Large intestine (tissue), 3 donors: ENCODE results near the gene KLF6. TPM values are rescaled to one million over a fixed set of nuclear protein-coding genes. Genes with fewer than 3 reads are reported as not detected.

Source experiments
- DNase-seq, 2 donors: peaks; one replicate each; pipeline versions ENCODE4 v3.0.0 to v3.0.0-alpha.2; 2013
- H3K27ac ChIP-seq: one replicate; pipeline ENCODE4 v1.5.1; 2013; ENCODE audit warnings: low read length
- H3K27me3 ChIP-seq: 2 replicates; pipeline ENCODE4 v1.6.1; 2013; ENCODE audit warnings: low read length; ENCODE audit not compliant: control insufficient read depth, insufficient read depth
- H3K36me3 ChIP-seq: 2 replicates; pipeline ENCODE4 v1.6.1; 2013; ENCODE audit warnings: low read length; ENCODE audit not compliant: control insufficient read depth, insufficient read depth
- H3K4me1 ChIP-seq: one replicate; pipeline ENCODE4 v1.6.1; 2013; ENCODE audit warnings: low read length; ENCODE audit not compliant: control insufficient read depth, insufficient read depth
- H3K4me3 ChIP-seq: one replicate; pipeline ENCODE4 v1.5.1; 2013; ENCODE audit warnings: low read length
- H3K9me3 ChIP-seq: one replicate; pipeline ENCODE4 v1.6.1; 2013; ENCODE audit warnings: mild to moderate bottlenecking, low read depth, low read length, moderate library complexity; ENCODE audit not compliant: control insufficient read depth
- WGBS: methylation state at CpG from one replicate; pipeline ENCODE4 v1.1.5; 2013; ENCODE audit warnings: low lambda C conversion rate; ENCODE audit not compliant: insufficient coverage; 5-methylcytosine and 5-hydroxymethylcytosine counted together
- polyA plus RNA-seq: library from polyadenylated mRNA; unstranded; fragments of 120-200 nt; gene quantifications from one replicate; pipeline ENCODE4 v1.2.1, GENCODE V29; 2013

KLF6 gene
- polyA plus RNA-seq, 1 donor = 116 TPM

- Histone ChIP-seq H3K9me3 (no peaks in the 10 kb centered on the region), H3K36me3 (no peaks in the 10 kb centered on the region), H3K27me3 (no peaks in the 10 kb centered on the region), H3K4me3 (no peak overlapping the region), H3K4me1 (no peaks in the 10 kb centered on the region), H3K27ac (no peak overlapping the region)
- 100% methylated on average over 3 of the region's 5 CpGs for WGBS
- no peak for DNase-seq
Measured at GRCh38 chr10:3756360-3756740, 28.7 kb downstream of the KLF6 start.

GRCh38 chr10:3755440-3756359 lies 29.3 kb downstream of the KLF6 start:
- Histone ChIP-seq H3K27me3 (no peaks in the 10 kb centered on the region), H3K4me3 (no peak overlapping the region), H3K36me3 (no peaks in the 10 kb centered on the region), H3K9me3 (no peaks in the 10 kb centered on the region), H3K4me1 (no peaks in the 10 kb centered on the region), H3K27ac (no peak overlapping the region)
- WGBS = 60% methylated on average over 4 of the region's 14 CpGs
- DNase-seq = no peak

GRCh38 chr10:3754727-3755439 lies 30.1 kb downstream of the KLF6 start:
- WGBS = no CpG with 5 or more reads among the region's 9 CpGs
- no peaks in the 10 kb centered on the region for H3K36me3 ChIP-seq
- peaks cover 7% of the 10 kb centered on the region for H3K4me1 ChIP-seq
- H3K4me3 ChIP-seq = no peak overlapping the region
- no peak overlapping the region for H3K27ac ChIP-seq
- H3K9me3 ChIP-seq = no peaks in the 10 kb centered on the region
- no peaks in the 10 kb centered on the region for H3K27me3 ChIP-seq
- DNase-seq = peak; percentile 77 to 89

- WGBS = no CpG with 5 or more reads among the region's 8 CpGs
- DNase-seq = no peak
- Histone ChIP-seq H3K27me3 (no peaks in the 10 kb centered on the region), H3K4me3 (no peak overlapping the region), H3K36me3 (no peaks in the 10 kb centered on the region), H3K4me1 (peaks cover 7% of the 10 kb centered on the region), H3K9me3 (no peaks in the 10 kb centered on the region), H3K27ac (no peak overlapping the region)
Measured at GRCh38 chr10:3750854-3751253, 34.2 kb downstream of the KLF6 start.

- WGBS = 100% methylated on average over 2 of the region's 11 CpGs
- no peaks in the 10 kb centered on the region for H3K27me3 ChIP-seq
- no peaks in the 10 kb centered on the region for H3K36me3 ChIP-seq
- no peak overlapping the region for H3K4me3 ChIP-seq
- H3K4me1 ChIP-seq = peaks cover 7% of the 10 kb centered on the region
- H3K27ac ChIP-seq = peak overlapping the region; percentile 3
- DNase-seq = peak in 1 of 2 donors; percentile 78
- H3K9me3 ChIP-seq = no peaks in the 10 kb centered on the region
Measured at GRCh38 chr10:3750006-3750816, 34.8 kb downstream of the KLF6 start.

GRCh38 chr10:3749600-3749999 lies 35.4 kb downstream of the KLF6 start:
- 30% methylated on average over 3 of the region's 9 CpGs for WGBS

GRCh38 chr10:3749011-3749410 lies 36.0 kb downstream of the KLF6 start:
- Histone ChIP-seq H3K36me3 (no peaks in the 10 kb centered on the region), H3K27ac (no peak overlapping the region), H3K4me1 (peaks cover 7% of the 10 kb centered on the region), H3K27me3 (no peaks in the 10 kb centered on the region), H3K9me3 (no peaks in the 10 kb centered on the region), H3K4me3 (no peak overlapping the region)
- DNase-seq = no peak
- 100% methylated on average over 1 of the region's 5 CpGs for WGBS

More at GRCh38 chr10:3749600-3749999, 35.4 kb downstream of the KLF6 start:
- peak overlapping the region; percentile 3 for H3K27ac ChIP-seq
- H3K36me3 ChIP-seq = no peaks in the 10 kb centered on the region
- no peak overlapping the region for H3K4me3 ChIP-seq
- H3K27me3 ChIP-seq = no peaks in the 10 kb centered on the region
- DNase-seq = no peak
- H3K4me1 ChIP-seq = peaks cover 7% of the 10 kb centered on the region
- H3K9me3 ChIP-seq = no peaks in the 10 kb centered on the region

GRCh38 chr10:3748484-3748883 lies 36.5 kb downstream of the KLF6 start:
- Histone ChIP-seq H3K9me3 (no peaks in the 10 kb centered on the region), H3K27ac (no peak overlapping the region), H3K4me3 (no peak overlapping the region), H3K36me3 (no peaks in the 10 kb centered on the region), H3K27me3 (no peaks in the 10 kb centered on the region), H3K4me1 (peaks cover 7% of the 10 kb centered on the region)
- WGBS = 100% methylated on average over 1 of the region's 7 CpGs
- no peak for DNase-seq

- H3K36me3 ChIP-seq = no peaks in the 10 kb centered on the region
Measured at GRCh38 chr10:3747984-3748383, 37.0 kb downstream of the KLF6 start.

More at GRCh38 chr10:3747984-3748383, 37.0 kb downstream of the KLF6 start:
- peaks cover 7% of the 10 kb centered on the region for H3K4me1 ChIP-seq
- no peaks in the 10 kb centered on the region for H3K27me3 ChIP-seq
- no CpG with 5 or more reads among the region's 6 CpGs for WGBS
- DNase-seq = no peak
- H3K9me3 ChIP-seq = no peaks in the 10 kb centered on the region
- no peak overlapping the region for H3K4me3 ChIP-seq
- no peak overlapping the region for H3K27ac ChIP-seq
